OCI-LY3 (cell line): Measurements from ENCODE around the gene WDR5.

Source experiments
- CTCF ChIP-seq: fragments of 200-600, 300-600 bp; sonication (generic); IDR thresholded peaks from 2 replicates; pipeline ENCODE4 v1.5.1; 2014; ENCODE audit warnings: antibody characterized with exemption, low read length, low read depth
- EZH2phosphoT487 ChIP-seq: fragments of 200-600 bp; shearing (Covaris generic); IDR thresholded peaks from 2 replicates; pipeline ENCODE4 v1.6.1; 2018; ENCODE audit warnings: antibody characterized with exemption, mixed run types, low read depth

GRCh38 chr9:134127065-134127580 lies 8.8 kb upstream of the WDR5 start:
- no peak for TF ChIP-seq CTCF
- no peak for TF ChIP-seq EZH2phosphoT487
